Activated naive CD4-positive, alpha-beta T cell (primary cell): Measurements from ENCODE around the gene FKBP11.

Source experiments
- DNase-seq, 4 experiments: peaks; one replicate each; lab custom pipeline; 2025; lab: John Stamatoyannopoulos, UW

Gene FKBP11

GRCh38 chr12:48925304-48926011 lies at the start of gene FKBP11:
TSS of gene FKBP11 (minus strand) at chr12:48925492. CDS start at chr12:48925428, 64 bp downstream.
- peak; percentile 33 to 67 (median 38) for DNase-seq

- peak in 1 of 4 experiments; percentile 26 for DNase-seq
Measured at GRCh38 chr12:48973941-48974673, 48.8 kb upstream of the FKBP11 start.

- DNase-seq = no peak
Measured at GRCh38 chr12:48973531-48973930, 48.2 kb upstream of the FKBP11 start.

DNA sequence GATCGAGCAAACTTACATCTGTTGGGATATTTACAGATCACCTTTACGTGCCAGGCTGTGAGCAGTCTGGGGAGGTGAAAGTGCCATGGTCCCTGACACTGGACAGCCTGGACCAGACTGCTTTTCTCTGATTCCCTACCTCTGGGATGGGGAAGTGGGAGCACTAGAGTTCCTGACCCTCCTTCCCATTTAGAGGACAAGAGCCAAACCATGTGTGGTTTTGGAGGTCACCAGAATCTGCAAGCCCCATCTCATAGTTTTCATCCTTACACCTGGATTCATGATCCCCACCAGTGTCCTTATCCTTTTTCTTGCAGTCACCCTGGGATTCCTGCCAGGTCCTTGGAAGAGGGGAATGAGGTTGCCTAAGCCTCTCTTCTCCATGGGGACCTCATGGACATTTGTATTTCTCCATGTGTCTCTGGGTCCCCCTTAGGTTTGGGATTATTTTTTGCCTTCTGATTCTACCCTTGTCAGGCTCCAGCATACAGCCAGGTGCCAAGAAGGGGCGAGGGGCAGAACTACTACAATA lies 47.7 kb upstream of the FKBP11 start:
- no peak for DNase-seq

GRCh38 chr12:48972213-48972951 lies 47.1 kb upstream of the FKBP11 start:
- no peak for DNase-seq

GRCh38 chr12:48970702-48971334 lies 45.5 kb upstream of the FKBP11 start:
- no peak for DNase-seq

- DNase-seq = peak in 1 of 4 experiments; percentile 24
Measured at GRCh38 chr12:48969833-48970701, 44.8 kb upstream of the FKBP11 start.

DNA sequence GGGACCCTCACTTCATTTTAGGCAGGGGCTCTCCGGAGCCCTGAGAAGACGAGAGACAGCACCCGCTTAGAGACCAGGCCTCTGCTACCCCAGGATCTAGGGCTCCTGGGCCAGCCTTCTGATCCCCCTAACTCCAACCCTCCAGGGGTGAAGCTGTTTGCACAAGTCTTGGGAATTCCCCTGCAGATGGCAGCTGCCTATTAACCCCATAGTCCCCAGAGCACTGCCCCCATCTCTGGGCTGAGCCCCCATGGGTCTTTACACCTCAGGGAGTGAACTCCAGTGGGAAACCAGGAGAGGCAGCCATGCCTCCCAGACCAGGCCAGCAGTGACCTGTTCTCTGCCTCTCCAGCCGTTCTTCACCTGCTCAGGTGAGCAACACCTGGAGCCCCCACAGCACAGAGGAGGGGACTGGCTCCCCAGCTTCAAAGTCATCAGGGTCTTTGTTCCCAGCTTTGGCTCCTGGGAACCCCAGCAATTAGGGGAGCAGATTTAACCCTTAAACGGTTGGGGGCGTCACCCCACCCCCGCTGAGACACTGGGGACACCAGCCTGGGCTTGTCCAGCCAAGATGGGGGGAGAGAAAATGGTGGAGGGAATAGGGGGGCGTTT lies 44.0 kb upstream of the FKBP11 start:
- DNase-seq = no peak

DNA sequence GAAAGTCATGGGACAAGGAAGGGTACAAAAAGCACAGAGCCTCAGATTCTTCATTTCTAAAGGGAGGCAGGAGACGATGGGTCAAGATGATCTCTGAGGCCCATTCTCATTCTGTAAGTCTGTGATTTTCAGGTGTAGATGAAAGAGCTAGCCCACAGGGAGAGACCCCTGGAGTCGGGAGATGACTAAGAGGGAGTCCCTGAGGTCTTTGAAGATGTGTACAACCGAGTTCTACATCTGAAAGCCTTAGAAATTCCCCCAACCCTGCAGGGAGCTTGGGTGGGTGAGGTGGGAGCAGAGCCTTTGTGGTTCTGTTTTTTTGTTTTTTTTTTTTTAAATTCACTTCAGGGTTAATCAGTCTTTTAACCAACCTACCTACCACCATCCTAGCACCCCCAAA lies 43.2 kb upstream of the FKBP11 start:
- DNase-seq = no peak

- DNase-seq = no peak
Measured at GRCh38 chr12:48967991-48968390, 42.7 kb upstream of the FKBP11 start.

- DNase-seq = no peak
Measured at GRCh38 chr12:48966177-48966895, 41.0 kb upstream of the FKBP11 start.

DNA sequence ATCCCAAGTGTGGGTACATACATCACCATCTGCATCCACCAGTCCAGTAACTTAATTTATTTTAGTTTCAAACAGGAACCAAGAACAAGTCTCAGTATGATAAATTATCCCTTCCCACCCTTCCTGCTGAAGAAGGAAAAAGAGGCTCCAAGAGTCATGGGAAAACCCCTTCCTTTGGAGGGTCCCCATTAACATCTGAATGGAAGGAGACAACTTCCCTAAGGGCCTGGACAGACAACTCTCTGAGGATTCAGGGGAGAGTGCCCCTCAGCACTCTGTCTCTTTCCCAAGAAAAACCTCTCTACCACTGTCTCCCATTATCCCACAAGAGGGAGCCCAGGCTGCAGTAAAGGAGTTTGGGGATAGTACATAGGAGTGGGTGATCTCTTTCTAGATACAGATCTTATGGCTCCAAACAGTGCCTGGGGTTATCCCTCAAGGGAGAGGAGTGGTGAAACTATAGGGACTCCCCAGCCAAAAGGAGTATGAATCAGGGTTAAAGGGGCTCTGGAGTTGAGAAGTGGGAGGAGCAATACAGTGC lies 40.1 kb upstream of the FKBP11 start:
- no peak for DNase-seq

DNA sequence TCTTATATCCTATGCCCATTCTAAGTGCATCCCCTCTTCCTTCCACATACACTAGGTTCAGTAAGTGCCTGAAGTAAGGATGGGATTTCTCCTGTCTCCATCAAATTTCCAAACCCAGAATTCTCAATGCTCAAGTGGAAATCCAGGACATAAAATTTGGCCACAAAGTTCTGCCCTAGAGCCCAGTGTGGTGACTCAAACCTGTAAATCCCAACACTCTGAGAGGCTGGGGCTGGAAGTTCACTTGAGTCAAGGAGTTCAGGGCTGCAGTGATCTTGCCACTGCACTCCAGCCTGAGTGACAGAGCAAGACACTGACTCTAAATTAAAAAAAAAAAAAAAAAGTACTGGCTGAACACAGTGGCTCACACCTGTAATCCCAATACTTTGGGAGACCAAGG lies 36.5 kb upstream of the FKBP11 start:
- no peak for DNase-seq

DNA sequence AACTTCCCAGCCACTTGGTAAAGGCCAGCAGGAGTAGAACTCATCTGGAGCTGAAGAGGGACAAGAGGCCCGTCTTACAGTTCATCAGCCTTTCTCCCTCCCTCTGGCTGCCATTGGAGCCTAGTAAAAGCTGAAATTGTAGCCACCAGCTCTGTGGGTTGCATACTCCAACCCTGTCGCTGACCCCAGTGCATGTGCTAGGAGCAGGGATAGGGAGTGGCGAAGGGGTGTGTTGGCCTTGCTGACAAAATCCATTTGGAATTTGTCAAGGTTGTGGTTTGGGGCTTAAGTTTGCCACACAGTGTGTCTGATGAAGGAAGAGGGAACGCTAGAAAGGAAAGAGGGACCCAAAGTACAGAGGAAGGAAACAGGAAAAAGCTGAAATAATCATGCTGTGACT lies 36.0 kb upstream of the FKBP11 start:
- no peak for DNase-seq

DNA sequence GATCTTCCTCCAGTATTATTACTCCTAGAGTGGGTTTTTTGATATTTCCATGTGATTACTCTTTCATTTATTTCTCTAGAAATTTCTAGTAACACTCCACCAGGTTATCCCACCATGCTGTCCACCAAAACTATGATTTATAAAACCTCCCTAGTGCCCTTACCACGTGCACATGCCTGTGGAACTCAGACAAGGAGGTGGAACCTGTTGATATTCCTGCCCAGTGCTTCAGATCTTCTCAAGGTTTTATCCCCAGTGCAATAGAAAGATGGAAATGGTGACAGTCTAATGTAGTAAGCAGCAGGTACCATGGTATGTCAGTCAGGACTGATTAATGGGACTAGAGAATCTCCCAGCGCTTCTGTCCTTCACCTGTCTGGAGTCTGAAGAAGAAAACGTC lies 35.5 kb upstream of the FKBP11 start:
- DNase-seq = no peak

DNA sequence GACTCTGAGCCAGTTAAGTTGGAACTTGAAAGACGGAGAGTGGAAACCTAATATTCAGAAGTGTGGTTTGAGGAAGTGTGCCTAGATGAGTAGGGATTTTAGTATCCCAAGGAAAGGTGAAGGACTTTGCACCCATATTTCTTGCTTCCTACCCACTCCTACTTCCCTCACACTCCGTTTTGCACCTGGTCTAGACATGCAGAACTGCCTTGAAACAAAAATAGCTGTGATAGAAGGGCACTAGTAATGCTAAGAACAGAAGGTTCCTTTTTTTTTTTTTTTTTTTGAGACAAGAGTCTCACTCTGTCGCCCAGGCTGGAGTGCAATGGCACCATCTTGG lies 32.7 kb upstream of the FKBP11 start:
- no peak for DNase-seq

- peak; percentile 47 to 88 (median 76) for DNase-seq
Measured at GRCh38 chr12:48957141-48958048, 32.1 kb upstream of the FKBP11 start, which contains the start of gene ARF3. TSS of gene ARF3 (minus strand) at chr12:48957487. CDS start at chr12:48941095, 16,392 bp downstream.

GRCh38 chr12:48956279-48957140 lies 31.2 kb upstream of the FKBP11 start:
- no peak for DNase-seq
